ENCODE data around the gene ULBP3. TPM values are rescaled to one million over a fixed set of nuclear protein-coding genes. Genes with fewer than 3 reads are reported as not detected.

Gene ULBP3
- total and polyA plus RNA-seq, 9 of the 15 experiments (the other 6 are each of a cell fraction or from before 2014, with no cell fraction given), result 0.25 to 0.33 TPM; not detected in 7

DNA sequence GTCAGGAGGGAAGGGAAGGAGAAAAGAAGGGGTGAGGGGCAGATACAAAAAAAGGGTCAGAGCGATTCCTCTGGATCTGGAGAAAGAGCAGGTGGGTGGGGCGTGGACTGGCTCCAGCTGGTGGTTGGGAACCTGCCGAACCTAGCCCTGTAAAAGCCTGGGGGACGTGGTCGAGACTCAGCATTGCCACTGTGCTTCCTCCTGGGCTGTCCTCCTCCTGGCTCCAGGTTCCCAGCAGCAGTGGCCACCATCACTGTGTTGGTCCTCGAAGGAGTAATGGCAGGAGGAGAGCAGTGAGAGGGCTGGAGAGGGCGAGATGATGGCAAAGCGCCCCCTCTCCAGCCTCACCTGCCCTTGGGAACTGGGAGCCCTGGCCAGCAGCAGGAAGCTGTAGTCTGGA, 40.1 kb downstream of the ULBP3 start (continued):
- TF ChIP-seq, protein P1, sequence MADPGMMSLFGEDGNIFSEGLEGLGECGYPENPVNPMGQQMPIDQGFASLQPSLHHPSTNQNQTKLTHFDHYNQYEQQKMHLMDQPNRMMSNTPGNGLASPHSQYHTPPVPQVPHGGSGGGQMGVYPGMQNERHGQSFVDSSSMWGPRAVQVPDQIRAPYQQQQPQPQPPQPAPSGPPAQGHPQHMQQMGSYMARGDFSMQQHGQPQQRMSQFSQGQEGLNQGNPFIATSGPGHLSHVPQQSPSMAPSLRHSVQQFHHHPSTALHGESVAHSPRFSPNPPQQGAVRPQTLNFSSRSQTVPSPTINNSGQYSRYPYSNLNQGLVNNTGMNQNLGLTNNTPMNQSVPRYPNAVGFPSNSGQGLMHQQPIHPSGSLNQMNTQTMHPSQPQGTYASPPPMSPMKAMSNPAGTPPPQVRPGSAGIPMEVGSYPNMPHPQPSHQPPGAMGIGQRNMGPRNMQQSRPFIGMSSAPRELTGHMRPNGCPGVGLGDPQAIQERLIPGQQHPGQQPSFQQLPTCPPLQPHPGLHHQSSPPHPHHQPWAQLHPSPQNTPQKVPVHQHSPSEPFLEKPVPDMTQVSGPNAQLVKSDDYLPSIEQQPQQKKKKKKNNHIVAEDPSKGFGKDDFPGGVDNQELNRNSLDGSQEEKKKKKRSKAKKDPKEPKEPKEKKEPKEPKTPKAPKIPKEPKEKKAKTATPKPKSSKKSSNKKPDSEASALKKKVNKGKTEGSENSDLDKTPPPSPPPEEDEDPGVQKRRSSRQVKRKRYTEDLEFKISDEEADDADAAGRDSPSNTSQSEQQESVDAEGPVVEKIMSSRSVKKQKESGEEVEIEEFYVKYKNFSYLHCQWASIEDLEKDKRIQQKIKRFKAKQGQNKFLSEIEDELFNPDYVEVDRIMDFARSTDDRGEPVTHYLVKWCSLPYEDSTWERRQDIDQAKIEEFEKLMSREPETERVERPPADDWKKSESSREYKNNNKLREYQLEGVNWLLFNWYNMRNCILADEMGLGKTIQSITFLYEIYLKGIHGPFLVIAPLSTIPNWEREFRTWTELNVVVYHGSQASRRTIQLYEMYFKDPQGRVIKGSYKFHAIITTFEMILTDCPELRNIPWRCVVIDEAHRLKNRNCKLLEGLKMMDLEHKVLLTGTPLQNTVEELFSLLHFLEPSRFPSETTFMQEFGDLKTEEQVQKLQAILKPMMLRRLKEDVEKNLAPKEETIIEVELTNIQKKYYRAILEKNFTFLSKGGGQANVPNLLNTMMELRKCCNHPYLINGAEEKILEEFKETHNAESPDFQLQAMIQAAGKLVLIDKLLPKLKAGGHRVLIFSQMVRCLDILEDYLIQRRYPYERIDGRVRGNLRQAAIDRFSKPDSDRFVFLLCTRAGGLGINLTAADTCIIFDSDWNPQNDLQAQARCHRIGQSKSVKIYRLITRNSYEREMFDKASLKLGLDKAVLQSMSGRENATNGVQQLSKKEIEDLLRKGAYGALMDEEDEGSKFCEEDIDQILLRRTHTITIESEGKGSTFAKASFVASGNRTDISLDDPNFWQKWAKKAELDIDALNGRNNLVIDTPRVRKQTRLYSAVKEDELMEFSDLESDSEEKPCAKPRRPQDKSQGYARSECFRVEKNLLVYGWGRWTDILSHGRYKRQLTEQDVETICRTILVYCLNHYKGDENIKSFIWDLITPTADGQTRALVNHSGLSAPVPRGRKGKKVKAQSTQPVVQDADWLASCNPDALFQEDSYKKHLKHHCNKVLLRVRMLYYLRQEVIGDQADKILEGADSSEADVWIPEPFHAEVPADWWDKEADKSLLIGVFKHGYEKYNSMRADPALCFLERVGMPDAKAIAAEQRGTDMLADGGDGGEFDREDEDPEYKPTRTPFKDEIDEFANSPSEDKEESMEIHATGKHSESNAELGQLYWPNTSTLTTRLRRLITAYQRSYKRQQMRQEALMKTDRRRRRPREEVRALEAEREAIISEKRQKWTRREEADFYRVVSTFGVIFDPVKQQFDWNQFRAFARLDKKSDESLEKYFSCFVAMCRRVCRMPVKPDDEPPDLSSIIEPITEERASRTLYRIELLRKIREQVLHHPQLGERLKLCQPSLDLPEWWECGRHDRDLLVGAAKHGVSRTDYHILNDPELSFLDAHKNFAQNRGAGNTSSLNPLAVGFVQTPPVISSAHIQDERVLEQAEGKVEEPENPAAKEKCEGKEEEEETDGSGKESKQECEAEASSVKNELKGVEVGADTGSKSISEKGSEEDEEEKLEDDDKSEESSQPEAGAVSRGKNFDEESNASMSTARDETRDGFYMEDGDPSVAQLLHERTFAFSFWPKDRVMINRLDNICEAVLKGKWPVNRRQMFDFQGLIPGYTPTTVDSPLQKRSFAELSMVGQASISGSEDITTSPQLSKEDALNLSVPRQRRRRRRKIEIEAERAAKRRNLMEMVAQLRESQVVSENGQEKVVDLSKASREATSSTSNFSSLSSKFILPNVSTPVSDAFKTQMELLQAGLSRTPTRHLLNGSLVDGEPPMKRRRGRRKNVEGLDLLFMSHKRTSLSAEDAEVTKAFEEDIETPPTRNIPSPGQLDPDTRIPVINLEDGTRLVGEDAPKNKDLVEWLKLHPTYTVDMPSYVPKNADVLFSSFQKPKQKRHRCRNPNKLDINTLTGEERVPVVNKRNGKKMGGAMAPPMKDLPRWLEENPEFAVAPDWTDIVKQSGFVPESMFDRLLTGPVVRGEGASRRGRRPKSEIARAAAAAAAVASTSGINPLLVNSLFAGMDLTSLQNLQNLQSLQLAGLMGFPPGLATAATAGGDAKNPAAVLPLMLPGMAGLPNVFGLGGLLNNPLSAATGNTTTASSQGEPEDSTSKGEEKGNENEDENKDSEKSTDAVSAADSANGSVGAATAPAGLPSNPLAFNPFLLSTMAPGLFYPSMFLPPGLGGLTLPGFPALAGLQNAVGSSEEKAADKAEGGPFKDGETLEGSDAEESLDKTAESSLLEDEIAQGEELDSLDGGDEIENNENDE (IDR thresholded peaks at IDR 0.05; ENCODE audit: low read depth, low read length), result no peak
- TF ChIP-seq ZEB2 (IDR thresholded peaks at IDR 0.05) (no peak), POLR2A (conservative IDR thresholded peaks at IDR 0.05) (no peak), ZNF140 (CRISPR knock-in tag; IDR thresholded peaks at IDR 0.05) (no peak), NR2F6 (CRISPR knock-in tag; IDR thresholded peaks at IDR 0.05) (no peak), EHMT2 (IDR thresholded peaks at IDR 0.05) (no peak), SMAD4 (CRISPR knock-in tag; conservative IDR thresholded peaks at IDR 0.05) (no peak)
